Esophagus muscularis mucosa (tissue), 3 donors: Measurements from ENCODE around the gene ETV6.

Experiments used
- POLR2A ChIP-seq: fragments of 450-650 bp; IDR thresholded peaks from one replicate; pipeline ENCODE4 v1.6.1; 2017; ENCODE audit warnings: antibody characterized with exemption, moderate library complexity, mild to moderate bottlenecking, low read depth
- TF ChIP-seq, protein P1 (sequence below), 3 experiments: fragments of 200-600 bp in 2 of 3; fragments of 450-650 bp in 1 of 3; sonication (generic) in 2 of 3; IDR thresholded peaks; one replicate each; pipeline ENCODE4 v1.5.1; 2017 to 2019; ENCODE audit warnings: antibody characterized with exemption in 3 of 3, mild to moderate bottlenecking in 2 of 3, moderate library complexity in 1 of 3

- TF ChIP-seq POLR2A = no peak
- TF ChIP-seq, protein P1, sequence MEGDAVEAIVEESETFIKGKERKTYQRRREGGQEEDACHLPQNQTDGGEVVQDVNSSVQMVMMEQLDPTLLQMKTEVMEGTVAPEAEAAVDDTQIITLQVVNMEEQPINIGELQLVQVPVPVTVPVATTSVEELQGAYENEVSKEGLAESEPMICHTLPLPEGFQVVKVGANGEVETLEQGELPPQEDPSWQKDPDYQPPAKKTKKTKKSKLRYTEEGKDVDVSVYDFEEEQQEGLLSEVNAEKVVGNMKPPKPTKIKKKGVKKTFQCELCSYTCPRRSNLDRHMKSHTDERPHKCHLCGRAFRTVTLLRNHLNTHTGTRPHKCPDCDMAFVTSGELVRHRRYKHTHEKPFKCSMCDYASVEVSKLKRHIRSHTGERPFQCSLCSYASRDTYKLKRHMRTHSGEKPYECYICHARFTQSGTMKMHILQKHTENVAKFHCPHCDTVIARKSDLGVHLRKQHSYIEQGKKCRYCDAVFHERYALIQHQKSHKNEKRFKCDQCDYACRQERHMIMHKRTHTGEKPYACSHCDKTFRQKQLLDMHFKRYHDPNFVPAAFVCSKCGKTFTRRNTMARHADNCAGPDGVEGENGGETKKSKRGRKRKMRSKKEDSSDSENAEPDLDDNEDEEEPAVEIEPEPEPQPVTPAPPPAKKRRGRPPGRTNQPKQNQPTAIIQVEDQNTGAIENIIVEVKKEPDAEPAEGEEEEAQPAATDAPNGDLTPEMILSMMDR (IDR thresholded peaks at IDR 0.05) = no peak
Measured at GRCh38 chr12:11660624-11661023, 11.2 kb downstream of the ETV6 start.
